ENCODE results near the gene GRK3.

- TF ChIP-seq YY1 (IDR thresholded peaks at IDR 0.05; ENCODE audit: insufficient read depth, insufficient read length): no peak
- no peak for TF ChIP-seq ZNF274 (IDR thresholded peaks at IDR 0.05; ENCODE audit: low read depth, low read length)
- no peak for TF ChIP-seq SUZ12 (IDR thresholded peaks at IDR 0.05; ENCODE audit: extremely low read depth, insufficient read depth, insufficient read length)
Measured at GRCh38 chr22:25564320-25564978, at the start of gene GRK3.

All from NT2/D1 (cell line).